Upper lobe of left lung (tissue), 6 donors: Measurements from ENCODE around the gene TMTC2. TPM values are rescaled to one million over a fixed set of nuclear protein-coding genes. Genes with fewer than 3 reads are reported as not detected.

ENCODE experiments used
- ATAC-seq, 2 donors: fragments of 200-7000 bp; cut with Tn5 transposase; one replicate each; pipeline ENCODE4 v1.9.1; 2022; ENCODE audit warnings: mild to moderate bottlenecking in 2 of 2, moderate library complexity in 2 of 2; ENCODE audit not compliant: low FRiP score in 2 of 2
- DNase-seq, 2 donors: peaks; one replicate each; pipeline ENCODE4 v3.0.0-alpha.2; 2019 to 2020
- H3K27ac ChIP-seq, 4 donors: fragments of 200-600 bp; sonication (generic); one replicate each; pipeline ENCODE4 v1.5.1; 2016 to 2019
- H3K27me3 ChIP-seq, 4 donors: fragments of 200-600 bp; sonication (generic); one replicate each; pipeline ENCODE4 v1.5.1; 2017 to 2019
- H3K36me3 ChIP-seq, 4 donors: fragments of 200-600 bp; sonication (generic); one replicate each; pipeline ENCODE4 v1.5.1; 2016 to 2019
- H3K4me1 ChIP-seq, 4 donors: fragments of 200-600 bp; sonication (generic); one replicate each; pipeline ENCODE4 v1.5.1; 2018 to 2019
- H3K4me3 ChIP-seq, 4 donors: fragments of 200-600 bp; sonication (generic); one replicate each; pipeline ENCODE4 v1.5.1; 2017 to 2019; ENCODE audit warnings: mild to moderate bottlenecking in 2 of 4, moderate library complexity in 1 of 4
- H3K9me3 ChIP-seq, 4 donors: fragments of 200-600 bp; sonication (generic); one replicate each; pipeline ENCODE4 v1.5.1; 2018 to 2019
- EP300 ChIP-seq, 4 donors: sonication (generic); formaldehyde crosslinking; IDR thresholded peaks; one replicate each; pipeline ENCODE4 v1.5.1; 2017; ENCODE audit warnings: antibody characterized with exemption in 4 of 4, control low read depth in 2 of 4
- POLR2A ChIP-seq, 4 donors: fragments of 450-650 bp; IDR thresholded peaks; one replicate each; pipeline ENCODE4 v1.5.1; 2016 to 2017; ENCODE audit warnings: antibody characterized with exemption in 4 of 4, mild to moderate bottlenecking in 2 of 4
- POLR2AphosphoS5 ChIP-seq, 2 donors: sonication (generic); formaldehyde crosslinking; IDR thresholded peaks; one replicate each; pipeline ENCODE4 v1.5.1; 2017; ENCODE audit warnings: antibody characterized with exemption in 2 of 2
- WGBS, 2 donors: methylation state at CpG; one replicate each; pipeline ENCODE4 v1.1.5; 2017 to 2018; 5-methylcytosine and 5-hydroxymethylcytosine counted together
- total RNA-seq, 6 donors: library from RNA; depleted of rRNA in 4 of 6; stranded (reverse); fragments of >200 nt in 4 of 6; gene quantifications; one replicate each; pipeline versions ENCODE4 v1.1.0 to v1.2.1, GENCODE V29; 2016 to 2021
- TF ChIP-seq, protein P1 (sequence below), 6 experiments: fragments of 450-650 bp in 4 of 6; fragments of 200-600 bp in 2 of 6; sonication (generic) in 2 of 6; IDR thresholded peaks; one replicate each; pipeline ENCODE4 v1.5.1; 2016 to 2019; ENCODE audit warnings: antibody characterized with exemption in 6 of 6
- donor health status: DM: no; HTN: no; CAD: no; lungs with moderate emphysema.
- donor health status: DM: no; HTN: yes; CAD: no; lungs with severe emphysema.

Gene TMTC2
- total RNA-seq, 6 donors from 2014 or later, result 21.2 to 37.7 (median 26.8) TPM

DNA sequence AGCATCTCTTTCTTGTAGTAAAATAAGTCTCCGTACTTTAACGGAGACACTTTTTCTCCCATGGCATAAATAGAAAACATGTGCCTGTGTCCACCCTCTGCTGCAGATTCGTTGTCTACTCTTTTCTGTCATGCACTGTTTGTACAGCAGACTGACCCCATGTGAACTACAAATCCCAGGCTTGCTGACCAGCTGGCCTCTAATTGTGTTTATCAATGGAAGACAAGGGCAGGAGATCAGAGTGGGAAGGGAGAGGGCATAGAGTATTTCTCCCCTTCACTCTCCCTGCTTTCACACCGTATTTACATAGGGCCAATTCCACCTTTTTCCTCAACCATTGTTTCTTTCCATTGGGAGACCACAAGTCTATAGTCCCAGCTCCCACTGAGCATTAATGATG is 31.0 kb upstream of the TMTC2 start:
- Histone ChIP-seq H3K36me3 (no peaks in the 10 kb centered on the region), H3K4me3 (no peak overlapping the region), H3K27ac (no peak overlapping the region), H3K4me1 (no peaks in the 10 kb centered on the region), H3K9me3 (no peaks in the 10 kb centered on the region), H3K27me3 (no peaks in the 10 kb centered on the region)
- DNase-seq (no peak), ATAC-seq (no peak)
- TF ChIP-seq, protein P1, sequence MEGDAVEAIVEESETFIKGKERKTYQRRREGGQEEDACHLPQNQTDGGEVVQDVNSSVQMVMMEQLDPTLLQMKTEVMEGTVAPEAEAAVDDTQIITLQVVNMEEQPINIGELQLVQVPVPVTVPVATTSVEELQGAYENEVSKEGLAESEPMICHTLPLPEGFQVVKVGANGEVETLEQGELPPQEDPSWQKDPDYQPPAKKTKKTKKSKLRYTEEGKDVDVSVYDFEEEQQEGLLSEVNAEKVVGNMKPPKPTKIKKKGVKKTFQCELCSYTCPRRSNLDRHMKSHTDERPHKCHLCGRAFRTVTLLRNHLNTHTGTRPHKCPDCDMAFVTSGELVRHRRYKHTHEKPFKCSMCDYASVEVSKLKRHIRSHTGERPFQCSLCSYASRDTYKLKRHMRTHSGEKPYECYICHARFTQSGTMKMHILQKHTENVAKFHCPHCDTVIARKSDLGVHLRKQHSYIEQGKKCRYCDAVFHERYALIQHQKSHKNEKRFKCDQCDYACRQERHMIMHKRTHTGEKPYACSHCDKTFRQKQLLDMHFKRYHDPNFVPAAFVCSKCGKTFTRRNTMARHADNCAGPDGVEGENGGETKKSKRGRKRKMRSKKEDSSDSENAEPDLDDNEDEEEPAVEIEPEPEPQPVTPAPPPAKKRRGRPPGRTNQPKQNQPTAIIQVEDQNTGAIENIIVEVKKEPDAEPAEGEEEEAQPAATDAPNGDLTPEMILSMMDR (IDR thresholded peaks at IDR 0.05), result no peak
- TF ChIP-seq EP300 (IDR thresholded peaks at IDR 0.05) (no peak), POLR2A (IDR thresholded peaks at IDR 0.05) (no peak), POLR2AphosphoS5 (IDR thresholded peaks at IDR 0.05) (no peak)
- 69 to 76% methylated on average over 4 of the region's 4 CpGs for WGBS, 2 donors

DNA sequence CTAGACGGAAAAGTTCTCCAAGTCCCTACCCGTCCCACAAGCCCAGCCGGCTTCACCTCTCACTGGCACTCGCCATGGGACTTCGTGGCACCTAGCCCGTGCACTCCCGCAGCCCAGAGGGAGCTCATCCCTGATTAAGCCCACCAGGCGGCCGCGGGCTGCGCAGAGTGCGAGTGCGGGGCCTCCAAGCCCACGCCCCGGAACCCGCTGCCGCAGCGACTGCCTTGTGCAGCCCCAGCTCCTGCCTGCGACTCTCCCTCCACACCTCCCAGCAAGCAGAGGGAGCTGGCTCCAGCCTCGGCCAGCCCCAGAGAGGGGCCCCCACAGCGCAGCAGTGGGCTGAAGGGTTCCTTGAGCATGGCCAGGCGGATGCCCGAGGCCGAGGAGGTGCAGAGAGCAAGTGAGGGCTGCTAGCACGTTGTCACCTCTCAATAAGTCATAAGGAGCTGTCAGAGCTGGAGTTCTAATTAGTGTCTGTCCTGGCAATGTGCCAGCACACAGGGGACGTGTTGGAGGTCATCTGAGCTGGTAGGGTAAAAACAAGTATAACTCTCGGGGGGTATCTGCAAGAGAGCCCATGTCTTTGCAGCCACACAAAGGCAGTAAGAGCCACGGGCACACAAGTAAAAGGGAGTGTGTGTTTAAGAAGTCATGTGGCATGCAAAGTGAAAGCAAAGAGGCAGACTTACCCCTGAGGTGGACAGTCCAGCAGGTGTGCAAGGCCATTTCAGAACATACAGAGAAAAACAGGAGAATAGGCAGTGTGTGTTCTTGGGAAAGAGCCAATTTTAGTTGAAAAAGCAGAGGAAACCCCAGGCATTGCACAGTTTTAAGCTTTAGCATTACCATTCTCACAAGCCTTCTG is 27.1 kb upstream of the TMTC2 start:
- 88 to 89% methylated on average over 12 to 26 of the region's 28 CpGs for WGBS, 2 donors
- Histone ChIP-seq H3K4me3 (no peak overlapping the region), H3K9me3 (no peaks in the 10 kb centered on the region), H3K4me1 (no peaks in the 10 kb centered on the region), H3K36me3 (no peaks in the 10 kb centered on the region), H3K27me3 (no peaks in the 10 kb centered on the region), H3K27ac (no peak overlapping the region)
- ATAC-seq (peak in 1 of 2 donors; percentile 28), DNase-seq (peak in 1 of 2 donors; percentile 83)
- no peak for TF ChIP-seq EP300 (IDR thresholded peaks at IDR 0.05)
- TF ChIP-seq, protein P1 (IDR thresholded peaks at IDR 0.05), result no peak
- no peak for TF ChIP-seq POLR2AphosphoS5 (IDR thresholded peaks at IDR 0.05)
- TF ChIP-seq POLR2A (IDR thresholded peaks at IDR 0.05), result no peak

DNA sequence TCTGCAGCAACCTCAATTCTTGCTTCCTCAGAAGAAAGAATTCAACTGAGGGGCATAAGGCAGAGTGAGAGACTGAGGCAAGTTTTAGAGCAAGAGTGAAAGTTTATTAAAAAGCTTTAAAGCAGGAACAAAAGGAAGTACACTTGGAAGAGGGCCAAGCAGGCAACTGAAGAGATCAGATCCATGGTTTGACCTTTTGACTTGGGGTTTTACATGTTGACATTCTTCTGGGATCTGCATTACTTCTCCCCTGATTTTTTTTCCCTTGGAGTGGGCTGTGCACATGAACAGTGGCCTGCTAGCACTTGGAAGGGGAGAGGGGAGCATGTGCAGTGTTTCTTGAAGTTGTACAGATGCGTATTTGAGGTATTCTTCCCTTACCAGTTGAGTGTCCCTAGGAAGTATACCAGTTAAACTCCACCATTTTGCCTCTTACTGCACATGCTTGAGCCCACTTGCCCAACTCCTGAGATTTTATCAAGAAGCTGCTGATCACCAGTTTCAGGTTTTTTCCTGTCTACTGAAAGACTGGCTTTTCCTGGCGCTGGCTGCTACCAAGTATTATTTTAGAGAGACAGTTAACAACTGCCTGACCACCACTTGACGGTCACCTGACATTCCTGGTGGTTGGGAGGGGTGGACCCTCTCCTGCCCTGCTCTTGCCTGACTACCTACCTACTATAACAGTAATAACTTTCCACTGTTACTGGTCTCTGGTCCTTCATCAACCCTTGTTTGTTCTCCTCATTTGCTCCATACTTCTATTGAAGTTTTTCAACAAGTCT is 26.0 kb upstream of the TMTC2 start:
- H3K9me3 ChIP-seq, result no peaks in the 10 kb centered on the region
- no peaks in the 10 kb centered on the region for H3K27me3 ChIP-seq
- TF ChIP-seq EP300 (IDR thresholded peaks at IDR 0.05) (no peak), POLR2A (IDR thresholded peaks at IDR 0.05) (no peak), POLR2AphosphoS5 (IDR thresholded peaks at IDR 0.05) (no peak)
- TF ChIP-seq, protein P1 (IDR thresholded peaks at IDR 0.05), result no peak
- WGBS, 2 donors, result 86 to 90% methylated on average over 3 of the region's 3 CpGs
- no peak overlapping the region for H3K4me3 ChIP-seq
- no peaks in the 10 kb centered on the region for H3K4me1 ChIP-seq
- no peaks in the 10 kb centered on the region for H3K36me3 ChIP-seq
- no peak overlapping the region for H3K27ac ChIP-seq
- ATAC-seq (no peak), DNase-seq (no peak)

DNA sequence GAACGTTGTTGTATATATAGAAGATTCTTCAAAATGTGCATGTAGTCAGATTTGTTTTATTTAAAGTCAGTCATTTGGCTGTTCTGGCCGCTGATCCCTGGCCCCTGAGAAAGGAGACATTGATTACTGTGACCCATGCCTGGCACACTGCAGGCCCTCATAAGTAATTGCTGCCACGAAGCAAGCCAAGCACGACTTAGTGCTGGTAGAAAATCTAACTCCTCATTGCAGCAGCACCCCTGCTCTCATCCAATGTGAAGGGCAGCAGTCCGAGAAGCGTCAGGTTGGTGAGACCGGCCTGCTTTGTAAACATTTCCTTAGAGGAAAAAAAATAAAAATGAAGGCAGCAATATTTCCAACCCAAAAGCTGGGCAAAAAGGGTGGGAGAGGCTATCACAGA is 22.8 kb upstream of the TMTC2 start:
- H3K4me1 ChIP-seq, result no peaks in the 10 kb centered on the region
- no peak overlapping the region for H3K4me3 ChIP-seq
- no peaks in the 10 kb centered on the region for H3K36me3 ChIP-seq
- no peak for DNase-seq
- H3K27me3 ChIP-seq, result no peaks in the 10 kb centered on the region
- TF ChIP-seq POLR2A (IDR thresholded peaks at IDR 0.05) (no peak), POLR2AphosphoS5 (IDR thresholded peaks at IDR 0.05) (no peak)
- no peaks in the 10 kb centered on the region for H3K9me3 ChIP-seq
- 52 to 57% methylated on average over 7 of the region's 7 CpGs for WGBS, 2 donors
- no peak overlapping the region for H3K27ac ChIP-seq
- no peak for ATAC-seq

DNA sequence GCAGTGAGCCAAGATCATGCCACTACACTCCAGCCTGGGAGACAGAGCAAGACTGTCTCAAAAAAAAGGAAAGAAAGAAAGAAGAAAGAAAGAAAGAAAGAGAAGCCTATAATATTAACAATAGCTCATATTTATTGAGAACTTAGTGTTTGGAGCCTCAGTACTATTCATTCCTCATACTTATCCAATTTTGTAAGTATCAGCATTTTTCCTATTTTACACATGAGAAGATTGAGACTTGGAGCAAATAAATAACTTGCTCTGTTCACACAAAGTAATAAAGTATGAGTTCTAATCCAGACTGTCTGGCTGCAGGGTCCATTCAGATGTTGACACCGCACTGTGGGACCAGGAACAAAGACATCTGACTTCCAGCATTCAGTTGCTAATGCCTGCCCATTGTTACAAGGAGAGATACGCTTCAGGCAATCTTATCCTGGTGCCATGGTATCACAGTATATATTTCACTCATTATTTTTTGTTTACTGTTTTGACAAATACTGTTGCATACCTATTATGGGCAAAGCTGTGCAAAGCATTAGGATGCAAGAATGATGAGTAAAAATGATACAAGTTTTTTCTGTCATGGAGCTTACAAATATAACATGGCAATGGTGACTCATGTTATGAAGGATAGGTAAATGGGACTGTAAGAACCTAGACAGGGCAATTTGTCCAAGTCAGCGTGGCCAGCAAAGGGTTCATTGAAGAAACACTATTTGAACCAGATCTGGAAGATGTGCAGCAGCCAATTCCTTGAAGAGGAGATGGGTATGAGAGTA is 21.4 kb upstream of the TMTC2 start:
- DNase-seq (no peak), ATAC-seq (no peak)
- Histone ChIP-seq H3K27me3 (no peaks in the 10 kb centered on the region), H3K9me3 (no peaks in the 10 kb centered on the region), H3K36me3 (no peaks in the 10 kb centered on the region), H3K27ac (no peak overlapping the region), H3K4me1 (no peaks in the 10 kb centered on the region), H3K4me3 (no peak overlapping the region)
- TF ChIP-seq, protein P1 (IDR thresholded peaks at IDR 0.05), result no peak
- TF ChIP-seq POLR2A (IDR thresholded peaks at IDR 0.05) (no peak), EP300 (IDR thresholded peaks at IDR 0.05) (no peak), POLR2AphosphoS5 (IDR thresholded peaks at IDR 0.05) (no peak)
- 88 to 96% methylated on average over 3 of the region's 3 CpGs for WGBS, 2 donors
